Measurements from ENCODE around the gene RBBP8NL. TPM values are rescaled to one million over a fixed set of nuclear protein-coding genes. Genes with fewer than 3 reads are reported as not detected.

The RBBP8NL gene
- total RNA-seq, 2 experiments from 2014 or later = not detected

GRCh38 chr20:62412194-62413024 is 14.9 kb downstream of the RBBP8NL start:
- Mint-ChIP-seq H3K4me3 (no peak overlapping the region), H3K36me3 (ENCODE audit: low read depth) (no peaks in the 10 kb centered on the region), H3K9me3 (ENCODE audit: low read depth) (no peaks in the 10 kb centered on the region), H3K27me3 (peaks cover 2% of the 10 kb centered on the region), H3K27ac (no peak overlapping the region), H3K4me1 (peaks cover 10% of the 10 kb centered on the region)
- intact Hi-C loops (cut with DNase I, micrococcal nuclease) = no loop called here
- POLR2A ChIA-PET = no interaction called here
- no peak for DNase-seq
- CTCF ChIA-PET = no interaction called here
- no peak for ATAC-seq

DNA sequence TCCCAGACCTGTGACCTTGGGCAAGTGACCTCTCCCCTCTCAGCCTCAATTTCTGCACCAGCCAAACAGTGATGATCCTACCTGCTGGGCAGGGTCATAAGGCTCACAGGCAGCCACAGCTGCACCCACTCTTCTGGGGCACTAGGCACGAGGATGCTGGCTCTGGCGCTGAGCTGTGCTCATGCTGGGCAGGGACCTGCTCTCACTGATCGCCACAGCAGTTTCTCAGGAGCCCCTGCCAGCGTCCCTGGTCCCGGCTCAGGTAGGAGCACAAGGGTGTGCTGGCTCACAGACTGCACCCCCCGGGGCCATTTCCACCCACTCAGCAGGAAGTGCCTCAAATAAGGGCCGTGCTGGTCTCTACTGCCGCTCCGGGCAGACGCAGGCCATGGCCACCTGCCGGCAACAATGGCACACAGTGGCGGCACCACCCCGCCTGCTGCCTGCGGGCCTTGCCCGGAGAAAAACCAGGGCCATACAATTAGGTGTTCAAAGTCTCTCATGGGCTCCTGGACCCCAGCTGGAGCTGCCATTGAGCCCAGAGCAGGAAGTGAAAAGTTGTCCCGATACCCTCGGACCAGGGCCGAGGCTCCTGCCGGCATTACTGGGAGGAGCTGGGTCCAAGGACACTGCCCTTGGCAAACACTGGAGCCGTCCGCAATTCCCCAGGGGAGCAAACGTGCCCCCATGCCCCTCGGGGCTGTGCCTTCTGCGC is 15.7 kb downstream of the RBBP8NL start:
- no peak overlapping the region for H3K27ac Mint-ChIP-seq
- DNase-seq (no peak), ATAC-seq (no peak)
- peaks cover 10% of the 10 kb centered on the region for H3K4me1 Mint-ChIP-seq
- H3K9me3 Mint-ChIP-seq (ENCODE audit: low read depth) = no peaks in the 10 kb centered on the region
- ChIA-PET CTCF (interaction anchor here (1.4 kb wide), 1 partner anchor 29 kb away, joined by 8 read pairs; no protein-coding TSS in a partner anchor), POLR2A (no interaction called here)
- H3K27me3 Mint-ChIP-seq = peaks cover 2% of the 10 kb centered on the region
- intact Hi-C loops (cut with DNase I, micrococcal nuclease) = no loop called here
- H3K36me3 Mint-ChIP-seq (ENCODE audit: low read depth) = no peaks in the 10 kb centered on the region
- no peak overlapping the region for H3K4me3 Mint-ChIP-seq

- no peak overlapping the region for H3K4me3 Mint-ChIP-seq
- intact Hi-C loops (cut with DNase I, micrococcal nuclease) = no loop called here
- ChIA-PET POLR2A (interaction anchor here (1.0 kb wide), 1 partner anchor 192 kb away, joined by 3 read pairs; no protein-coding TSS in a partner anchor), CTCF (interaction anchor here (0.8 to 1.4 kb wide), 6 partner anchors 24 to 206 kb away, joined by 3 to 8 read pairs (median 4); partner anchors contain the start of gene RPS21)
- H3K36me3 Mint-ChIP-seq (ENCODE audit: low read depth) = no peaks in the 10 kb centered on the region
- ATAC-seq = no peak
- DNase-seq = no peak
- peaks cover 14% of the 10 kb centered on the region for H3K4me1 Mint-ChIP-seq
- H3K9me3 Mint-ChIP-seq (ENCODE audit: low read depth) = no peaks in the 10 kb centered on the region
- H3K27ac Mint-ChIP-seq = no peak overlapping the region
- H3K27me3 Mint-ChIP-seq = peaks cover 2% of the 10 kb centered on the region
Measured at GRCh38 chr20:62410746-62411478, 16.4 kb downstream of the RBBP8NL start.

- ATAC-seq (no peak), DNase-seq (peak; percentile 67)
- H3K4me1 Mint-ChIP-seq = peaks cover 21% of the 10 kb centered on the region
- CTCF ChIA-PET = interaction anchor here (0.7 to 1.4 kb wide), 10 partner anchors 8 to 207 kb away, joined by 3 to 8 read pairs (median 3); partner anchors contain the start of gene RPS21
- no peaks in the 10 kb centered on the region for H3K9me3 Mint-ChIP-seq (ENCODE audit: low read depth)
- H3K27me3 Mint-ChIP-seq = peaks cover 2% of the 10 kb centered on the region
- intact Hi-C loops (cut with DNase I, micrococcal nuclease) = loop anchor here (5.0 kb wide), 2 partner anchors 207 to 343 kb away; partner anchors contain the start of gene TAF4 (in 1 of the 2)
- H3K36me3 Mint-ChIP-seq (ENCODE audit: low read depth) = no peaks in the 10 kb centered on the region
- POLR2A ChIA-PET = interaction anchor here (1.0 kb wide), 1 partner anchor 193 kb away, joined by 3 read pairs; no protein-coding TSS in a partner anchor
- H3K27ac Mint-ChIP-seq = no peak overlapping the region
- H3K4me3 Mint-ChIP-seq = no peak overlapping the region
Measured at GRCh38 chr20:62409931-62410745, 17.2 kb downstream of the RBBP8NL start.

GRCh38 chr20:62409086-62409853 is 18.1 kb downstream of the RBBP8NL start:
- ChIA-PET POLR2A (no interaction called here), CTCF (interaction anchor here (0.7 to 1.4 kb wide), 6 partner anchors 9 to 194 kb away, joined by 3 to 6 read pairs (median 4); no protein-coding TSS in a partner anchor)
- no peak overlapping the region for H3K27ac Mint-ChIP-seq
- no peaks in the 10 kb centered on the region for H3K9me3 Mint-ChIP-seq (ENCODE audit: low read depth)
- peaks cover 2% of the 10 kb centered on the region for H3K27me3 Mint-ChIP-seq
- no peak overlapping the region for H3K4me3 Mint-ChIP-seq
- no peak for DNase-seq
- peaks cover 23% of the 10 kb centered on the region for H3K4me1 Mint-ChIP-seq
- no peaks in the 10 kb centered on the region for H3K36me3 Mint-ChIP-seq (ENCODE audit: low read depth)
- intact Hi-C loops (cut with DNase I, micrococcal nuclease) = loop anchor here (5.0 kb wide), 2 partner anchors 208 to 342 kb away; partner anchors contain the start of gene TAF4 (in 1 of the 2)
- no peak for ATAC-seq

GRCh38 chr20:62408640-62409039 is 18.7 kb downstream of the RBBP8NL start:
- Mint-ChIP-seq H3K27me3 (peaks cover 2% of the 10 kb centered on the region), H3K4me1 (peaks cover 23% of the 10 kb centered on the region), H3K36me3 (ENCODE audit: low read depth) (no peaks in the 10 kb centered on the region), H3K27ac (no peak overlapping the region), H3K9me3 (ENCODE audit: low read depth) (no peaks in the 10 kb centered on the region), H3K4me3 (no peak overlapping the region)
- intact Hi-C loops (cut with DNase I, micrococcal nuclease) = loop anchor here (5.0 kb wide), 2 partner anchors 209 to 341 kb away; partner anchors contain the start of gene TAF4 (in 1 of the 2)
- no peak for DNase-seq
- ATAC-seq = no peak
- ChIA-PET CTCF (no interaction called here), POLR2A (no interaction called here)

GRCh38 chr20:62408055-62408454 is 19.3 kb downstream of the RBBP8NL start:
- DNase-seq (no peak), ATAC-seq (no peak)
- Mint-ChIP-seq H3K27ac (peak overlapping the region; percentile 42), H3K27me3 (peaks cover 2% of the 10 kb centered on the region), H3K9me3 (ENCODE audit: low read depth) (no peaks in the 10 kb centered on the region), H3K36me3 (ENCODE audit: low read depth) (no peaks in the 10 kb centered on the region), H3K4me3 (peak overlapping the region; percentile 72), H3K4me1 (peaks cover 23% of the 10 kb centered on the region)
- intact Hi-C loops (cut with DNase I, micrococcal nuclease) = loop anchor here (5.0 kb wide), 2 partner anchors 209 to 341 kb away; partner anchors contain the start of gene TAF4 (in 1 of the 2)
- ChIA-PET CTCF (no interaction called here), POLR2A (no interaction called here)

DNA sequence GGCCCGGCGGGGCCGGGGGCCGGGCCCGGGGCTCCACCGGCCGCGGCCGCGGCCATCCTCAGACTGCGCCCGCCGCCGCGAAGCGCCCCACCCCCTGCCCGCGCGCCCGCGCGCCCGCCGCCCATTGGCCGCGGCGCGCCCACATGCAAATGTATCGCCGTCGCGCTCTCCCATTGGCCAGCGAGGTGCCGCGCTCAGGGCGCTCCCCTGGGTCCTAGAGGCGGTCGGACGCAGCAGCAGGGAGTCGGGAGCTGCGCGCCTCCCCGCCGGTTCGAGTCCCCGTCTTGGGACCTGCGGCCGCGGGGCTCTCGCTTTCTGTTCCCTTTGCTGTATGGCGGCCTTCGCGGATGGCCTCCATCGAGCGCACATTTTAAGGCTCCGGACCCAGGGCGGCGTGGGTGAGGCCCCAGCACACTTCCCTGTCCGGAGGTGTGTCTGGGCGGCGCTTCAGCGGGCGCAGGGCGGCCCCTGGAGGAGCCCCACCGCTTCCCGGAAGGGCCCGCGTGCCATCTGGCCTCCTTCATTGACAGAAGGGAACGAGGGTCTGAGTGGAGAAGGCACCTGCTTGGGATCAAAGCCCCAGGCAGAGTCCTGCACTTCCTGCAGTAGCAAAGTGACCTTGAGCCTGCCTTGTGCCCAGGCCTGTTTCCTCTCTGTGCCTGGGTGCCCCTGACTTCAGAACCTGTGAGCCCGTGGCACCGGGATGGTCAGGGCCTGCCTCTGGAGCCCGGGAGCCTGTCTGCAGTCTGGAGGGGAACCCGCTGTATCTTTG is 19.9 kb downstream of the RBBP8NL start, which contains the start of gene CABLES2:
Gene CABLES2 (minus strand): TSS at position 65 of the 772 bp plus-strand sequence. CDS start 9 bp downstream, at position 56.
- H3K9me3 Mint-ChIP-seq (ENCODE audit: low read depth) = no peaks in the 10 kb centered on the region
- peaks cover 2% of the 10 kb centered on the region for H3K27me3 Mint-ChIP-seq
- H3K4me3 Mint-ChIP-seq = peak within 1 kb of the TSS; percentile 72
- ChIA-PET CTCF (no interaction called here), POLR2A (interaction anchor here (0.6 kb wide), 1 partner anchor 21 kb away, joined by 3 read pairs; the partner anchor contains the start of gene RPS21)
- H3K27ac Mint-ChIP-seq = peak within 1 kb of the TSS; percentile 82
- peaks cover 23% of the 10 kb centered on the region for H3K4me1 Mint-ChIP-seq
- ATAC-seq (peak; percentile 93), DNase-seq (peak; percentile 96)
- intact Hi-C loops (cut with DNase I, micrococcal nuclease) = loop anchor here (1.0 to 5.0 kb wide), 12 partner anchors 19 to 455 kb away; partner anchors contain the start of genes ADRM1 (in 1 of the 2), OSBPL2 (in 1 of the 2), PSMA7 (in 1 of the 2) and RPS21 (in 1 of the 2)
- H3K36me3 Mint-ChIP-seq (ENCODE audit: low read depth) = no peaks in the 10 kb centered on the region

DNA sequence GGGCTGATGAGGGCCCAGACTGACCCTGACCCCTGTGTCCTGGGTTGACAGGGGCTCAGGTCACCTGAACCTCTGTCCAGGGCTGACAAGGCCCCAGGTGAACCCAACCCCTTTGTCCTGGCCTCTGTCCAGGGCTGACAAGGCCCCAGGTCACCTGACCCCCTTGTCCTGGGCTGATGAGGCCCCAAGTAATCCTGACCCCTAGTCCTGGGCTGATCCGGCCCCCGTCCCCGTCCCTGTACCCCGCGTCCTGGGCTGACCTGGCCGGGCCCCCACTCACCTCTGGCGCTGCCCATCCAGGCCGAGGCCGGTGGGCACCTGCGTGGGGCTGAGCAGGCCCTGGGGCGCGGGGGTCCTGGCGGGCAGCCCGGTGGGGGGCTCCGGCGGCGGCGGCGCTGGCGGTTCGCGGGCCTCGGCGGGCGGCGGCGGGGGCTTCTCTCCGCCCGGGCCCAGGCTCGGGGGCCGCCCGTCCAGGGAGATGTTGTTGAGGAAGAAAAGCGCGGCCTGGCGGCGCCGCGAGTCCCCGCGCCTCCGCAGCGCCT is 20.6 kb downstream of the RBBP8NL start:
- POLR2A ChIA-PET = no interaction called here
- no peak for ATAC-seq
- H3K36me3 Mint-ChIP-seq (ENCODE audit: low read depth) = no peaks in the 10 kb centered on the region
- peaks cover 23% of the 10 kb centered on the region for H3K4me1 Mint-ChIP-seq
- H3K27me3 Mint-ChIP-seq = peaks cover 2% of the 10 kb centered on the region
- CTCF ChIA-PET = no interaction called here
- no peaks in the 10 kb centered on the region for H3K9me3 Mint-ChIP-seq (ENCODE audit: low read depth)
- intact Hi-C loops (cut with DNase I, micrococcal nuclease) = loop anchor here (1.0 to 5.0 kb wide), 12 partner anchors 18 to 456 kb away; partner anchors contain the start of genes ADRM1 (in 1 of the 2), OSBPL2 (in 1 of the 2), PSMA7 (in 1 of the 2) and RPS21 (in 1 of the 2)
- no peak for DNase-seq
- peak overlapping the region; percentile 13 for H3K27ac Mint-ChIP-seq
- peak overlapping the region; percentile 67 for H3K4me3 Mint-ChIP-seq
